K562 (cell line): Measurements from ENCODE around the gene RPS27. TPM values are rescaled to one million over a fixed set of nuclear protein-coding genes. Genes with fewer than 3 reads are reported as not detected.

Experiments
- ATAC-seq: fragments of 200-7000 bp; cut with Tn5 transposase; 3 replicates; pipeline ENCODE4 v1.9.1; 2020; ENCODE audit warnings: moderate library complexity
- BruUV-seq: library from RNA; stranded (reverse); fragments of 400-500 nt; replicated peaks from 2 replicates; lab custom pipeline; 2021; lab: Mats Ljungman, UMichigan
- CTCF ChIA-PET: fragments of 300-600 bp; formaldehyde crosslinking; extraction: SDS; loops from one replicate; lab custom pipeline; 2021; ENCODE audit warnings: low intra/inter-chr PET ratio; lab: Yijun Ruan, JAX
- POLR2A ChIA-PET: fragments of 300-600, 350-650 bp; sonication (Branson Sonifier 250); formaldehyde crosslinking; extraction: SDS; loops from one replicate; lab custom pipeline; 2021; ENCODE audit warnings: antibody characterized with exemption, inconsistent platforms; lab: Yijun Ruan, JAX
- DNase-seq, 4 experiments: peaks; one replicate each; pipeline versions ENCODE4 v3.0.0 to v3.0.0-alpha.2; 2011 to 2018; ENCODE audit warnings: low spot score in 3 of 4, mixed read lengths in 3 of 4; ENCODE audit errors: extremely low read depth in 1 of 4
- FAIRE-seq: peaks from 2 replicates; lab custom pipeline; 2011; peaks lifted over from hg19 to GRCh38; lab: Jason Lieb, UNC
- H2AFZ ChIP-seq: 2 replicates; pipeline ENCODE4 v1.6.0; 2011; ENCODE audit warnings: low read depth, low read length, control low read depth, inconsistent platforms
- H3K27ac ChIP-seq: fragments of 200-600 bp; 3 replicates; pipeline ENCODE4 v1.8.0; 2011; ENCODE audit warnings: low read depth, mild to moderate bottlenecking, control low read depth, inconsistent platforms, low read length, moderate library complexity, mixed read lengths; ENCODE audit errors: extremely low read depth
- H3K27me3 ChIP-seq, 2 experiments: fragments of 300-600 bp in 1 of 2; 2 replicates in 1 of 2; 3 replicates in 1 of 2; pipeline versions ENCODE4 v1.6.0 to v1.8.0; 2011; ENCODE audit warnings: inconsistent platforms in 2 of 2, low read length in 2 of 2, mild to moderate bottlenecking in 1 of 2, mixed read lengths in 1 of 2, moderate library complexity in 1 of 2; ENCODE audit not compliant: control insufficient read depth in 2 of 2, insufficient read depth in 2 of 2
- H3K36me3 ChIP-seq: fragments of 300-600 bp; 3 replicates; pipeline ENCODE4 v1.8.0; 2011; ENCODE audit warnings: mild to moderate bottlenecking, low read length, inconsistent platforms; ENCODE audit not compliant: control insufficient read depth, insufficient read depth
- H3K4me1 ChIP-seq, 2 experiments: fragments of 200-600 bp in 1 of 2; replicated peaks in 1 of 2; 2 replicates in 1 of 2; 3 replicates in 1 of 2; pipeline versions ENCODE4 v1.5.1 to v1.8.0; 2011; ENCODE audit warnings: inconsistent platforms in 2 of 2, low read length in 2 of 2, mild to moderate bottlenecking in 1 of 2, mixed read lengths in 1 of 2, moderate library complexity in 1 of 2; ENCODE audit not compliant: control insufficient read depth in 2 of 2, insufficient read depth in 2 of 2
- H3K4me2 ChIP-seq: 2 replicates; pipeline ENCODE4 v1.6.1; 2011; ENCODE audit warnings: low read length, control low read depth, inconsistent platforms, mixed read lengths; ENCODE audit not compliant: insufficient read depth
- H3K4me3 ChIP-seq: fragments of 200-600 bp; sonication (generic), shearing (Covaris generic); 2 replicates; pipeline ENCODE4 v1.5.1; 2016; ENCODE audit warnings: control low read depth, inconsistent platforms
- H3K79me2 ChIP-seq: fragments of 200-600 bp; 3 replicates; pipeline ENCODE4 v1.8.0; 2011; ENCODE audit warnings: low read length, inconsistent platforms; ENCODE audit not compliant: control insufficient read depth, insufficient read depth
- H3K9ac ChIP-seq, 2 experiments: 2 replicates each; pipeline versions ENCODE4 v1.6.0 to v1.6.1; 2011; ENCODE audit warnings: low read depth in 2 of 2, low read length in 2 of 2, control low read depth in 1 of 2, inconsistent platforms in 1 of 2, mild to moderate bottlenecking in 1 of 2, mixed read lengths in 1 of 2; ENCODE audit not compliant: insufficient read depth in 1 of 2
- H3K9me1 ChIP-seq: one replicate; pipeline ENCODE4 v1.6.0; 2011; ENCODE audit warnings: inconsistent platforms, mild to moderate bottlenecking, low read length, moderate library complexity; ENCODE audit not compliant: control insufficient read depth, insufficient read depth
- H3K9me3 ChIP-seq: replicated peaks from 2 replicates; pipeline ENCODE4 v1.5.1; 2011; ENCODE audit warnings: low read depth, low read length, inconsistent platforms; ENCODE audit not compliant: control insufficient read depth, insufficient read depth
- H4K20me1 ChIP-seq: replicated peaks from 2 replicates; pipeline ENCODE4 v1.6.1; 2011; ENCODE audit warnings: low read length, inconsistent platforms, mixed read lengths; ENCODE audit not compliant: control insufficient read depth, insufficient read depth
- CSDE1 ChIP-seq, 2 experiments: fragments of 450-650 bp; IDR thresholded peaks; 2 replicates each; pipeline ENCODE4 v1.6.1; 2016; ENCODE audit warnings: mild to moderate bottlenecking in 1 of 2
- ETV6 ChIP-seq, 3 experiments: fragments of 150-350 bp in 1 of 3; sonication (generic) in 1 of 3; formaldehyde crosslinking in 1 of 3; IDR thresholded peaks; 2 replicates each; pipeline versions ENCODE4 v1.6.1 to v1.8.0; 2014 to 2022; ENCODE audit warnings: borderline replicate concordance in 2 of 3, low read depth in 2 of 3, antibody characterized with exemption in 1 of 3, low read length in 1 of 3, mild to moderate bottlenecking in 1 of 3, missing genetic modification reagents in 1 of 3
- MAZ ChIP-seq, 2 experiments: fragments of 450-650 bp in 1 of 2; sonication (generic) in 1 of 2; formaldehyde crosslinking; IDR thresholded peaks in 1 of 2; conservative IDR thresholded peaks in 1 of 2; 2 replicates each; pipeline versions ENCODE4 v1.4.0 to v1.5.0; 2020; ENCODE audit warnings: mild to moderate bottlenecking in 1 of 2, missing genetic modification reagents in 1 of 2
- MTA3 ChIP-seq: fragments of 450-650 bp; formaldehyde crosslinking; IDR thresholded peaks from 2 replicates; pipeline ENCODE4 v1.6.1; 2017; ENCODE audit warnings: mild to moderate bottlenecking, borderline replicate concordance
- NCOA6 ChIP-seq: fragments of 450-650 bp; IDR thresholded peaks from 2 replicates; pipeline ENCODE4 v1.6.1; 2017; ENCODE audit warnings: mild to moderate bottlenecking
- NR2F6 ChIP-seq: fragments of 450-650 bp; formaldehyde crosslinking; IDR thresholded peaks from 2 replicates; pipeline ENCODE4 v1.4.0; 2020; ENCODE audit warnings: mild to moderate bottlenecking
- PRMT5 ChIP-seq: sonication (generic); formaldehyde crosslinking; IDR thresholded peaks from 2 replicates; pipeline ENCODE4 v1.5.0; 2020; ENCODE audit warnings: missing genetic modification reagents
- RNF2 ChIP-seq: sonication (generic); IDR thresholded peaks from 2 replicates; pipeline ENCODE4 v1.6.1; 2016
- ZNF165 ChIP-seq: fragments of 250-450 bp; sonication (Bioruptor Pico); IDR thresholded peaks from 2 replicates; pipeline ENCODE4 v1.4.0; 2020; ENCODE audit warnings: borderline replicate concordance
- WGBS: fragments of 100-300 bp; shearing (Covaris generic); methylation state at CpG from one replicate; pipeline ENCODE4 v1.1.6; 2016; ENCODE audit warnings: low coverage, mixed read lengths; ENCODE audit not compliant: insufficient coverage; ENCODE audit errors: missing lambda C conversion rate; 5-methylcytosine and 5-hydroxymethylcytosine counted together
- in situ Hi-C: fragments of 300-500 bp; cut with MboI; formaldehyde crosslinking; loops from 4 replicates; pipeline ENCODE4 v1.15.0; 2018; ENCODE audit warnings: inconsistent platforms, mixed read lengths
- intact Hi-C: fragments of 100-400 bp; cut with micrococcal nuclease; formaldehyde crosslinking; loops from 2 replicates; pipeline ENCODE4 v1.14.2; 2022
- polyA plus RNA-seq, 8 experiments: library from polyadenylated mRNA; depleted of rRNA in 4 of 8; stranded (reverse) in 5 of 8; unstranded in 3 of 8; fragments of >200 nt; fragmentation: Nextera tagmentation in 2 of 8; fragmentation: Illumina TruSeq in 1 of 8; extraction: Ambion mirVana in 2 of 8; extraction: Trizol in 1 of 8; gene quantifications; 2 replicates each; pipeline versions ENCODE4 v1.2.1 to v1.2.3, GENCODE V29; 2011 to 2014; ENCODE audit warnings: inconsistent platforms in 1 of 8, missing spikeins in 1 of 8
- total RNA-seq, 7 experiments: library from RNA; depleted of rRNA in 6 of 7; stranded (reverse); fragments of >200 nt in 6 of 7; fragmentation: Illumina TruSeq in 2 of 7; extraction: Trizol in 2 of 7; gene quantifications; 2 replicates each; pipeline versions ENCODE4 v1.2.1 to v1.2.3, GENCODE V29; 2011 to 2021; ENCODE audit warnings: low replicate concordance in 1 of 7
- TF ChIP-seq, protein P1 (sequence below): fragments of 250-450 bp; sonication (Bioruptor Pico); IDR thresholded peaks from 2 replicates; pipeline ENCODE4 v1.5.0; 2020; ENCODE audit warnings: mild to moderate bottlenecking, borderline replicate concordance
- TF ChIP-seq, protein P2 (sequence below): sonication (generic); formaldehyde crosslinking; IDR thresholded peaks from 2 replicates; pipeline ENCODE4 v1.8.0; 2022; ENCODE audit warnings: mild to moderate bottlenecking, missing genetic modification reagents
- TF ChIP-seq, protein P3 (sequence below), 3 experiments: fragments of 200-800 bp in 1 of 3; sonication (Bioruptor generic) in 1 of 3; sonication (generic) in 1 of 3; formaldehyde crosslinking in 1 of 3; IDR thresholded peaks; 2 replicates each; pipeline versions ENCODE4 v1.6.1 to v1.8.0; 2016 to 2022; ENCODE audit warnings: mild to moderate bottlenecking in 2 of 3, missing compliant biosample characterization in 2 of 3, missing genetic modification characterization in 2 of 3, missing genetic modification reagents in 1 of 3
- TF ChIP-seq, protein P4 (sequence below): fragments of 450-650 bp; formaldehyde crosslinking; conservative IDR thresholded peaks from 2 replicates; pipeline ENCODE4 v1.4.0; 2022; ENCODE audit warnings: mild to moderate bottlenecking, missing genetic modification characterization

The RPS27 gene
- total and polyA plus RNA-seq, 9 of the 15 experiments (the other 6 are each of a cell fraction or from before 2014, with no cell fraction given), result 2,091 to 9,377 (median 6,706) TPM

DNA sequence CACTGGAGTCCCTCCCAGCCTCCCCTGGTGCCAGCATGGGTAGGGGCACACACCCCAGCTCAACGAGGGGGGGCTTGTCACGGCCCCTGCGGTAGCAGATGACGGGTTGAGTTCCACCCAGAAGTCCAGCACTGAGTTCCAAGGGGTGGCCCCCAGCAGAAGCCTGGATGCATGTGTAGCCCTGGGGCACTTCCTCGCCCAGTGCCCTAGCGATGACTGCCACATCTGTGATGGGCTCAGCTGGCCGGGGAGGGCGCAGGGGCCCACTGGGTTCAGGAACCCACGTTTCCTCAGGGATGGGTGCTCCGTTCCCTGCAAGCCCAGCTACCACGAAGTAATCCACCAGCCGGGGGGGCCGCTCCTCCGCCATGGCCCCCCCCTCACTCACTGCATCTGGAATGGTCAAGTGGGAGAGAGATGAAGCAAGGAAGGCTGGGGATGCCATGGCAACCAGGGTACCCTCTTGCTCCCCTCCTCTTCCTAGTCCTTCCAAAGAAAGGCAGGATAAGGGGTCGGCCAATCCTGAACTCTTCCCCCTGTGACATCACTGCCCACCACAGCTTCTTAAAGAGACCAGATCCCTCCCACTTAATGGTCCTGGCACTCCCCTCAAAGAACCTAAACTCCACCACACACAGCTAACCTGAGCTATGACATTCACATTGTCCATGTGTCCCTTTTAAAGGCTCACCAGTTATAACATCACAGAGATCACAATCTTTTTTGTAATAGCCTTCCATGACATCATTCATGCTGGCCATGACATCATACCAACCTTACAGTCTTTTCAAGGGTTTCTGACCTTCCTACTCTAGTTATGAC, 46.3 kb upstream of the RPS27 start:
- in situ Hi-C loops (no loop called here), intact Hi-C loops (no loop called here)
- Histone ChIP-seq H2AFZ (no peak overlapping the region), H4K20me1 (no peaks in the 10 kb centered on the region), H3K27me3 (no peaks in the 10 kb centered on the region), H3K9me1 (no peaks in the 10 kb centered on the region), H3K9me3 (no peaks in the 10 kb centered on the region), H3K4me2 (peak overlapping the region; percentile 98), H3K4me3 (peak overlapping the region; percentile 99), H3K36me3 (peaks cover 74% of the 10 kb centered on the region), H3K4me1 (peaks cover 12 to 32% of the 10 kb centered on the region in 2 experiments; a peak in 4 of 5 replicates), H3K79me2 (peaks cover 29% of the 10 kb centered on the region), H3K27ac (peak overlapping the region; percentile 85), H3K9ac (peak overlapping the region; percentile 38 to 88)
- FAIRE-seq, result no peak
- ChIA-PET CTCF (no interaction called here), POLR2A (interaction anchor here (0.6 to 5.5 kb wide), 9 partner anchors 10 to 47 kb away, joined by 3 to 39 read pairs (median 6); partner anchors contain the start of genes CREB3L4, CRTC2, JTB and RPS27)
- WGBS, result 84% methylated on average over 12 of the region's 15 CpGs
- peak in 2 of 4 experiments; percentile 29 to 41 for DNase-seq
- no peak for ATAC-seq
- no TSS peak for BruUV-seq
- TF ChIP-seq, protein P1, sequence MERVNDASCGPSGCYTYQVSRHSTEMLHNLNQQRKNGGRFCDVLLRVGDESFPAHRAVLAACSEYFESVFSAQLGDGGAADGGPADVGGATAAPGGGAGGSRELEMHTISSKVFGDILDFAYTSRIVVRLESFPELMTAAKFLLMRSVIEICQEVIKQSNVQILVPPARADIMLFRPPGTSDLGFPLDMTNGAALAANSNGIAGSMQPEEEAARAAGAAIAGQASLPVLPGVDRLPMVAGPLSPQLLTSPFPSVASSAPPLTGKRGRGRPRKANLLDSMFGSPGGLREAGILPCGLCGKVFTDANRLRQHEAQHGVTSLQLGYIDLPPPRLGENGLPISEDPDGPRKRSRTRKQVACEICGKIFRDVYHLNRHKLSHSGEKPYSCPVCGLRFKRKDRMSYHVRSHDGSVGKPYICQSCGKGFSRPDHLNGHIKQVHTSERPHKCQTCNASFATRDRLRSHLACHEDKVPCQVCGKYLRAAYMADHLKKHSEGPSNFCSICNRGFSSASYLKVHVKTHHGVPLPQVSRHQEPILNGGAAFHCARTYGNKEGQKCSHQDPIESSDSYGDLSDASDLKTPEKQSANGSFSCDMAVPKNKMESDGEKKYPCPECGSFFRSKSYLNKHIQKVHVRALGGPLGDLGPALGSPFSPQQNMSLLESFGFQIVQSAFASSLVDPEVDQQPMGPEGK (CRISPR knock-in tag), result no peak
- TF ChIP-seq MAZ (CRISPR knock-in tag; conservative IDR thresholded peaks at IDR 0.05 in 1 of 2, IDR thresholded peaks at IDR 0.05 in 1 of 2), result no peak
- no peak for TF ChIP-seq NCOA6
- peak; percentile 64; the same call in 1 of the 2 replicates for TF ChIP-seq MTA3
- TF ChIP-seq CSDE1 (IDR thresholded peaks at IDR 0.05), result no peak
- TF ChIP-seq ZNF165 (CRISPR knock-in tag), result no peak
- TF ChIP-seq, protein P2, sequence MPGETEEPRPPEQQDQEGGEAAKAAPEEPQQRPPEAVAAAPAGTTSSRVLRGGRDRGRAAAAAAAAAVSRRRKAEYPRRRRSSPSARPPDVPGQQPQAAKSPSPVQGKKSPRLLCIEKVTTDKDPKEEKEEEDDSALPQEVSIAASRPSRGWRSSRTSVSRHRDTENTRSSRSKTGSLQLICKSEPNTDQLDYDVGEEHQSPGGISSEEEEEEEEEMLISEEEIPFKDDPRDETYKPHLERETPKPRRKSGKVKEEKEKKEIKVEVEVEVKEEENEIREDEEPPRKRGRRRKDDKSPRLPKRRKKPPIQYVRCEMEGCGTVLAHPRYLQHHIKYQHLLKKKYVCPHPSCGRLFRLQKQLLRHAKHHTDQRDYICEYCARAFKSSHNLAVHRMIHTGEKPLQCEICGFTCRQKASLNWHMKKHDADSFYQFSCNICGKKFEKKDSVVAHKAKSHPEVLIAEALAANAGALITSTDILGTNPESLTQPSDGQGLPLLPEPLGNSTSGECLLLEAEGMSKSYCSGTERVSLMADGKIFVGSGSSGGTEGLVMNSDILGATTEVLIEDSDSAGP, result 0 out of 2 replicates have a peak, but pooled peaks have one; percentile 13
- TF ChIP-seq, protein P3, sequence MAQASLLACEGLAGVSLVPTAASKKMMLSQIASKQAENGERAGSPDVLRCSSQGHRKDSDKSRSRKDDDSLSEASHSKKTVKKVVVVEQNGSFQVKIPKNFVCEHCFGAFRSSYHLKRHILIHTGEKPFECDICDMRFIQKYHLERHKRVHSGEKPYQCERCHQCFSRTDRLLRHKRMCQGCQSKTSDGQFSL (CRISPR knock-in tag; IDR thresholded peaks at IDR 0.05), result 0 out of 2 replicates have a peak, but pooled peaks have one; percentile 53
- TF ChIP-seq, protein P3 (tag; IDR thresholded peaks at IDR 0.05), result no peak
- TF ChIP-seq PRMT5, result no peak
- TF ChIP-seq ETV6 (IDR thresholded peaks at IDR 0.05; ENCODE audit: borderline replicate concordance in 1 of 2, low read depth in 2 of 2, low read length in 1 of 2), result no peak
- no peak for TF ChIP-seq ETV6 (CRISPR knock-in tag; IDR thresholded peaks at IDR 0.05; ENCODE audit: borderline replicate concordance)
- TF ChIP-seq, protein P4, sequence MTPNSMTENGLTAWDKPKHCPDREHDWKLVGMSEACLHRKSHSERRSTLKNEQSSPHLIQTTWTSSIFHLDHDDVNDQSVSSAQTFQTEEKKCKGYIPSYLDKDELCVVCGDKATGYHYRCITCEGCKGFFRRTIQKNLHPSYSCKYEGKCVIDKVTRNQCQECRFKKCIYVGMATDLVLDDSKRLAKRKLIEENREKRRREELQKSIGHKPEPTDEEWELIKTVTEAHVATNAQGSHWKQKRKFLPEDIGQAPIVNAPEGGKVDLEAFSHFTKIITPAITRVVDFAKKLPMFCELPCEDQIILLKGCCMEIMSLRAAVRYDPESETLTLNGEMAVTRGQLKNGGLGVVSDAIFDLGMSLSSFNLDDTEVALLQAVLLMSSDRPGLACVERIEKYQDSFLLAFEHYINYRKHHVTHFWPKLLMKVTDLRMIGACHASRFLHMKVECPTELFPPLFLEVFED (CRISPR knock-in tag), result no peak
- TF ChIP-seq RNF2, result no peak
- no peak for TF ChIP-seq NR2F6
